Stimulated activated CD8-positive, alpha-beta memory T cell treated with anti-CD3 and anti-CD28 coated beads, Interleukin-2, amount 100 ng/mL, for 1 hour (primary cell): ENCODE results near the gene CHRNA5.

ENCODE experiments used
- DNase-seq, 2 donors: peaks; one replicate each; pipeline ENCODE4 v3.0.0-alpha.2; 2020; ENCODE audit warnings: low read depth in 2 of 2

The CHRNA5 gene

DNA sequence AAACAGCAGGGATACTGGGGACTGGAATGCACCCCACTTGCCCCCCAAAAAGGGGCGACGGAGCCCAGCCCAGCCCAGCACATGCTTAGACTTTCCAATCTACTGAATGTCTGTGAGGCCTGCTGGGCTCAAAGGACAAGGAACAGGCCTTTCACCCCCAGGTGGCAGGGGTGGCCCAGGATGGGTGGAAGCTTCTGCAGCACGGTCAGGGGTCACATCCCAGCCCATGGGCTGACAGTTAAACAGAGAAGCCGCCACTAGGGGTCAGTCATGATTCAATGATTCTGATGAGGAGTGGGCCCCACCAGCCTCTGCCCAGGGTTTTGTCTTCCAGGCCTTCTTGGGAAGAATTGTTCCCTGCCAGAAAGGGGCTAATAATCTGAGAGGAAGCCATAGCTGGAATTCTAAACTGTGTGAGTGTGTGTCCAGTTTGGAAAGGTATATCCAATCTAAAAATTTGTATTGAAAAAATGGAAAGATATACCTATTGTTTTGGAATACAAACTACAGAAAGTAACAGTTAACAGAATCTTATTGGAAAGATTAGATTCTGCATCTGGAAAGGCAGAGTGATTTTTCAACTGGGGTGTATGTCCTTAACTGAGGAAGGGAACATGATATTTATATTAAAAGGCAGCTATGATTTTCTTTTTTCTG, 73.5 kb downstream of the CHRNA5 start:
- no peak for DNase-seq

DNA sequence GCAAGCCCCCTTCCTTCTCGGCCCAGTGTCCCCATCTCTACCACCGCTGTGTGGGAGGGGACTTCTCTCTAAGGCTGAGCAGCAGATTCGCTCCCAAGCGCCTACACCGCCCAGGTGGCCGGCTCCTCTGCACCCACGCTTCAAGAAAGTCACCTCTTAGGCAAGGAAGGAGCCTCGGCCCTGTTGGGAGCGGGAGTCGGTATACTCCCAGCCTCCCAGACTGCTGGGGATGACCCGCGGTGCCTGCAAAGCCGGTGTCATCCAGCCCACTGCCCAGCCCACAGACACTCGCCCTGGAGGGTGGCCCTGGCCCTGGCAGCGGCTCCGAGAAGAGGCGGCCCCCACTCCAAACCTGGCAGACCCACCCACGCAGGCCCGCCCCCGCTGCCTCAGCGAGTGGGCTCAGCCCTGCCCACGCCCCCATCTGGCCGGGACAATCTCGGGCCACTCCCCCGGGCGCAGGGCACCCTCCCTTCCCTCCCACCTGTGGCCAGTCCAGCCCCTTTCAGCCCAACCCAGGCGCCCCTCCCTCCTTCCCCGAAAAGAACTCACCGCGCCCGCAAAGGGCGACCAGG, 75.3 kb downstream of the CHRNA5 start:
- DNase-seq: no peak

DNA sequence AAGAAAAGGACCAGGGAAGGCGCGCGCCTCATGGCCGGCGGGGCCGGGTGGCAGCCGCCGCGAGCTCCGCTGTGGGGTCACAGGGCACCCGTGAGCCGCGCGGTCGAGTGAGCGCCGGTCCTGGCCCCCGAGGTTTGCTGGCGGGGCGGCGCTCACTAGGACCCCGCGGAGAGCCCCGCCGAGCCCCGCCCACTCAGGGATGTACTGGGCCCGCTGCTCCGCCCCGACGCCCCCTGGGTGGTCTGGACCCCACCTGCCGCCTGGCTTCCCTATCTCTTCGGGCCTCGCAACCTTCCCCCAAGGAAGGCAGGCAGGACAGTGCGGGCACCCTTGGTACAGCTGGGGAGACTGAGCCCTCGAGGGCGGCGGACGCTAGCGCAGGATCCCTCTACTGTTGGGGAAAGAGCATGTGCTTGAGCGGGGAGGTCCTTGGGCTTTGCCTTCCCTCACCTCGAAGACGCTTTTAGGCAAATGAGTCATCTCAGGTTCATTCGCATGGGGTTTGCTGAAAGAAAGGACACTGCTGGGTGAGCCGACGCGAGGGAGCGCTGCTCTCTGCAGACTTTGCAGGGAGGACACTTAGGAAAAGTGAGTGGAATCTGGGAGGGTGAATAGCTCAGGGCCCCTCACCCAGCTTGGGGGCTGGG, 75.9 kb downstream of the CHRNA5 start, which contains the start of gene CHRNB4:
Gene CHRNB4 (minus strand): TSS at position 109 of the 647 bp plus-strand sequence. CDS start 77 bp downstream, at position 32.
- no peak for DNase-seq

DNA sequence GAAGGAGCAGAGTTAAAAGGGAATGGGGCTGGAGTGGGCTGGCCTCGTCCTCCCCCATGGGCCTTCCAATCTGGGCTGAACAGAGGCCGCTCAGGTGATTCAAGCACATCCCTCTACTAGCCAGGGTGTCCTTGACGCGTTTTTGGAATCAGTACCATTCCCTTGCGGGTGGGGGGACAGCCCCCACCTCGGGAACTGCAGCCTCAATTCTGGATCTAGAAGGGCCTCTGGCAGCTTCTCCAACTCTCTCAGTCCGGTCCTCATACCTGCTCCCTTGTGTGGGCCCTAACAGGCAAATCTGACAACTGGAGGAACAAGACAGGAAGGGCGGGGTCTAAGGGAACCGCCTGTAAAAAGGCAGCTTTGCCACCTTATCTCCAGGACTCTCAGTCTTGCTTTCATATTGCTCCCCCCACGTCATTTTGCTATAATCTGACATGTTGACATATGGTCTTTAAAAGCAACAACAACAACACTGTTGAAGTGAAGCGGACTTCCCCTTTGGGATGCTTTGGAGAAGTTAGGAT, 76.5 kb downstream of the CHRNA5 start:
- no peak for DNase-seq

DNA sequence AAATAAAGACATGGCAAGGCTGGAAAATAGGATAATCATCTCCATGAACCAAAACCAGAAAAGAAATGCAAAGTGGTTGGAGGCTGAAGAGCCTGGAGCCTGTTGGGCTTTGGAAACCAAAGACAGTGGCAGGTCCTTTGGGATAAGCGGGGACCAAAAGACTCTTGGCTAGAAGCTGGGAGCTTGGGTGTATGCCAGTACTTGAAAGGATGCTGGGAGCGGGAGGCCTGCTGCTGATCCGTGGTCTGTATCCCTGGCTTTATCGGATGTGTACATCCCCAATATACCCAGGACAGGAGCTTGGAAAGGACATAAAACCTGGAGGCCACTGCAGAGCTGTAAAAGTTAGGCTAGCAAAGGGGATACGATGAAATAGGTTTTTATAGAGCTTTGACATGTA, 77.0 kb downstream of the CHRNA5 start:
- DNase-seq: no peak
